HEK293T (cell line): Measurements from ENCODE around the gene NTN1.

Source experiments
- BHLHE40 ChIP-seq: fragments of 450-650 bp; IDR thresholded peaks from 2 replicates; pipeline ENCODE4 v1.6.1; 2016; ENCODE audit warnings: mild to moderate bottlenecking, moderate library complexity, borderline replicate concordance
- CTBP1 ChIP-seq: fragments of 450-650 bp; IDR thresholded peaks from 2 replicates; pipeline ENCODE4 v1.6.1; 2016; ENCODE audit warnings: borderline replicate concordance
- FOXK2 ChIP-seq: fragments of 450-650 bp; IDR thresholded peaks from 2 replicates; pipeline ENCODE4 v1.6.1; 2016; ENCODE audit warnings: mild to moderate bottlenecking

DNA sequence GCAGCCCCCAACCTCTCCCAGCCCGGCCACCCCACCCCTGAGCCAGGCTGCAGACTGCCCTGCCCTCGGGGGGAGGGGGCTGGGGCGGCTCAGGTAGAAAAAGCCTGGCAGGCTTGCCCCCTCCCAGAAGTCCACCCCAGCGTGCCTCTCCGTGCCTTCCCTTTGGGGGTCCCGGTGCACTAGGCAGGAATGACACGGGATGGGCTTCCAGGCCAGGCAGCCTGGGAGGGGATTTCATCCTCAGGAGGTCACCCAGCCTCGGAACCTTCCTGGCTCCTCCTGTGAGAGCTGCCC lies 185.0 kb downstream of the NTN1 start:
- TF ChIP-seq CTBP1 (no peak), BHLHE40 (no peak), FOXK2 (no peak)
